ENCODE measurements around the gene C6orf120. TPM values are rescaled to one million over a fixed set of nuclear protein-coding genes. Genes with fewer than 3 reads are reported as not detected.
A peak's percentile ranks its signal among the peaks of the same experiment; 100 is the strongest.

Gene C6orf120
- total RNA-seq, 1 donor from 2014 or later, result 22.0 TPM

DNA sequence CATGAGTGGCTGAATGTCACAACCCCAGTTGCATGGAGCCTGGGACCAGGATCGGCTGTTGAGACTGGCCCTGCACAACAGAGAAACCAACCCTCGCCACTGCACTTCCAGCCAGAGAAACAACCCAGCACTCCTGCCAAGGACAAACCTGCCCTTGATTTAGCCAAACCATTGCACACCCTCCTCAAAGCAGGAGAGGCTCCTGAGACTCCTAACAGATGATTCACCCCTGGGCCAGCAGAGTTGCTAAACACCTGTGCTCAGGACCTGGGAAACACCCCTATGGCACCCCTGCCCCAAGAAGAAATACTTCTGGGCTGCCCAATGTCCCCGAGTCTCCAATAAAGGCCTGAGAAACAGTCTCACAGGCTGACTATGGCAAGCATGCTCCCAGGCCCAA, 17.9 kb upstream of the C6orf120 start:
- ATAC-seq (no peak), DNase-seq (no peak)
- H3K9me3 ChIP-seq, result peaks cover 11% of the 10 kb centered on the region
- peaks cover 14% of the 10 kb centered on the region for H3K36me3 ChIP-seq
- no peak overlapping the region for H3K27ac ChIP-seq
- no peaks in the 10 kb centered on the region for H3K27me3 ChIP-seq
- no peaks in the 10 kb centered on the region for H3K4me1 ChIP-seq
- intact Hi-C loops (cut with DNase I), result no loop called here
- TF ChIP-seq, protein P1, sequence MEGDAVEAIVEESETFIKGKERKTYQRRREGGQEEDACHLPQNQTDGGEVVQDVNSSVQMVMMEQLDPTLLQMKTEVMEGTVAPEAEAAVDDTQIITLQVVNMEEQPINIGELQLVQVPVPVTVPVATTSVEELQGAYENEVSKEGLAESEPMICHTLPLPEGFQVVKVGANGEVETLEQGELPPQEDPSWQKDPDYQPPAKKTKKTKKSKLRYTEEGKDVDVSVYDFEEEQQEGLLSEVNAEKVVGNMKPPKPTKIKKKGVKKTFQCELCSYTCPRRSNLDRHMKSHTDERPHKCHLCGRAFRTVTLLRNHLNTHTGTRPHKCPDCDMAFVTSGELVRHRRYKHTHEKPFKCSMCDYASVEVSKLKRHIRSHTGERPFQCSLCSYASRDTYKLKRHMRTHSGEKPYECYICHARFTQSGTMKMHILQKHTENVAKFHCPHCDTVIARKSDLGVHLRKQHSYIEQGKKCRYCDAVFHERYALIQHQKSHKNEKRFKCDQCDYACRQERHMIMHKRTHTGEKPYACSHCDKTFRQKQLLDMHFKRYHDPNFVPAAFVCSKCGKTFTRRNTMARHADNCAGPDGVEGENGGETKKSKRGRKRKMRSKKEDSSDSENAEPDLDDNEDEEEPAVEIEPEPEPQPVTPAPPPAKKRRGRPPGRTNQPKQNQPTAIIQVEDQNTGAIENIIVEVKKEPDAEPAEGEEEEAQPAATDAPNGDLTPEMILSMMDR (IDR thresholded peaks at IDR 0.05), result no peak
- no peak overlapping the region for H3K4me3 ChIP-seq

DNA sequence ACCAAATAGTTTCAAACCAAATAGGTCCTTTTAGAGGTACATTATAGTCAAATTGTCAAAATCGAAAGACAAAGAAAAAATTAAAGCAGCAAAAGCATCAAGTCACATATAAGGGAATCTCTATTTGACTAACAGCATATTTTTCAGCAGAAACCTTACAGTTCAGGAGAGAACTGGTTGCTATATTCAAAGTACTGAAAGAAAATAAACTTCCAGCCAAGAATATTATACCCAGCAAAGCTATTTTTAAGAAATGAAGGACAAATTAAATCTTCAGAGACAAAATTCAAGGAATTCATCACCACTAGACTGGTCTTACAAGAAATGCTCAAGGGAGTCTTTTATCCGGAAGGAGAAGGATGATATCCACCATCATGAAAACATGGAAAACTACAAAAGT, 16.1 kb upstream of the C6orf120 start:
- TF ChIP-seq, protein P1 (IDR thresholded peaks at IDR 0.05), result no peak
- Histone ChIP-seq H3K9me3 (peaks cover 11% of the 10 kb centered on the region), H3K4me3 (no peak overlapping the region), H3K27ac (no peak overlapping the region), H3K4me1 (no peaks in the 10 kb centered on the region), H3K36me3 (peaks cover 14% of the 10 kb centered on the region), H3K27me3 (no peaks in the 10 kb centered on the region)
- DNase-seq, result no peak
- no peak for ATAC-seq
- intact Hi-C loops (cut with DNase I), result no loop called here

DNA sequence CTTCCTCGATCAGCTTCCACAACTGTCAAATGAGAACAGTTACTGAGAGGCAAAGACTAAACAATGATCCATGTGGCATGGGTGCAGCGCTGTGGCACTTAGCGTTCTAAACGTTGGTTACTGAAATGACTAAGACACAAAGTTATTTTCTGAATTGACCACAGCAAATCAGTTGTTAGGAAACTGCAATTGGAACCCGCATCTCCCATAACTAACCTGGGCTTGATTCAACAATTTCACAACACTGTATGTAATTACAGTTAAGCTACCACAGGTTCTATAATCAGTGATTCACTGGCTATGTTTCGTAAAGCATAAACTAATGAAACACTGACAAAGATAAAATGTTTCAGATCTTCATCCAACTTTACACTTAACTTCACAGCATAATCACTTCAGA, 12.6 kb upstream of the C6orf120 start:
- Histone ChIP-seq H3K4me3 (no peak overlapping the region), H3K4me1 (no peaks in the 10 kb centered on the region), H3K27me3 (no peaks in the 10 kb centered on the region), H3K27ac (no peak overlapping the region), H3K9me3 (peaks cover 11% of the 10 kb centered on the region), H3K36me3 (peaks cover 14% of the 10 kb centered on the region)
- TF ChIP-seq, protein P1 (IDR thresholded peaks at IDR 0.05), result no peak
- no peak for ATAC-seq
- intact Hi-C loops (cut with DNase I), result no loop called here
- no peak for DNase-seq

DNA sequence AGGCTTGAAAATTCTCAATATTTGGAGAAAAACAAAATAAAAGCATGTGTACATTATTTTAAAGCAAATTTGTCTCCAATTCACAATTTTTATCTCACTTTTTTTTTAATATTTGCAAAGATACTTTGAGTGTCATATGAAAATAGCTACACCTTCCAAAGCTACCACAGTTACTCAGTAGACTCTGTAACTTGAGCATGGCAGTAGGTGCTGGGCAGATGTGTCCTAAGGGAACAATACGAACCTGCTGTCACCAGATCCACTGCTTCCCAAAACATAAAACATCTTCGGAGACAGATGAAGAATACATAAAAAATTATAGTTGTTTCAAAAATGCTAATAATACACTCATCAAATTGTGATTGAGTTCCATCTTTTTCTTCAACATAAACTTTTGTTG, 10.7 kb upstream of the C6orf120 start:
- Histone ChIP-seq H3K9me3 (no peaks in the 10 kb centered on the region), H3K36me3 (peaks cover 14% of the 10 kb centered on the region), H3K4me3 (no peak overlapping the region), H3K27me3 (no peaks in the 10 kb centered on the region), H3K4me1 (no peaks in the 10 kb centered on the region), H3K27ac (no peak overlapping the region)
- DNase-seq (no peak), ATAC-seq (no peak)
- TF ChIP-seq, protein P1 (IDR thresholded peaks at IDR 0.05), result no peak
- intact Hi-C loops (cut with DNase I), result no loop called here

DNA sequence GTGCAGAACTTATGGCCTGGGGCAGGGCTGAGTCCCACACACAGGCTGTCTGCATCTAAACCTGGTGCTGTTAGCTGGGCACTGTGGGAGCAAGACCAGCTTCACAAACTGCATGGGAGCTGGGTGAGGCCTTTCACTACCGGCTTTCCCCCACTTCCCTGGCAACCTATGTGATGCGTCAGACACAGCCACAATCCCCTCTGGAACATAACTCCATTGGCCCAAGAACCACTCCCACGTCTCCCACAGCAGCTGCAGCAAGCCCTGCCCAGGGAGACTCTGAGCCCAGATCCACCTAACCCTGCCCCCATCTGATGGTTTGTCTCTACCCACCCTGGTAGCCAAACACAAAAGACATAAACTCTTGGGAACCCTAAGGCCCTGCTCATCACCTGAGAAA, 9.4 kb upstream of the C6orf120 start:
- intact Hi-C loops (cut with DNase I), result no loop called here
- Histone ChIP-seq H3K9me3 (no peaks in the 10 kb centered on the region), H3K27me3 (no peaks in the 10 kb centered on the region), H3K27ac (no peak overlapping the region), H3K4me1 (no peaks in the 10 kb centered on the region), H3K4me3 (no peak overlapping the region), H3K36me3 (peaks cover 12% of the 10 kb centered on the region)
- DNase-seq, result no peak
- TF ChIP-seq, protein P1 (IDR thresholded peaks at IDR 0.05), result no peak
- no peak for ATAC-seq

DNA sequence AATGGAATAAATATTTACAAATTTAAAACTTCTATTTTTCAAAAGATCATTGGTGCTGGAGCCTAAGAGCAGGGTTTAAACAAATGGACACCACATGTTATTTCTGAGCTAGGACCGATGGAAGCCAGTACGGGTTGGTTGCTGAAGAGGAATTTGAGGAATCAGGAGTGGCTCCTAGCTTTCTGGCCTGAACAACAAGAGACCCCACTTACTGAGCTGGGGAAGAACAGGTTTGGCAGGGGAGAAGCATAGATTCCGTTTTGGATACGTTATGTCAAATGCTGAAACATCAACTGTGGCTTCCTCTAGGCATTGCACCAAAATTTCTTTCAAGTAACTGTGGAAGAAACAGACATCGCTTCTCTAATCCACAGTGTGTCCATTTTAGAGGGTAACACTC, 6.8 kb upstream of the C6orf120 start:
- Histone ChIP-seq H3K36me3 (no peaks in the 10 kb centered on the region), H3K9me3 (no peaks in the 10 kb centered on the region), H3K4me3 (no peak overlapping the region), H3K27ac (no peak overlapping the region), H3K4me1 (peaks cover 2% of the 10 kb centered on the region), H3K27me3 (no peaks in the 10 kb centered on the region)
- DNase-seq (no peak), ATAC-seq (peak; percentile 33)
- TF ChIP-seq, protein P1 (IDR thresholded peaks at IDR 0.05), result no peak
- intact Hi-C loops (cut with DNase I), result no loop called here
